Pancreas (tissue), 10 donors: Measurements from ENCODE around the gene ZSCAN31. TPM values are rescaled to one million over a fixed set of nuclear protein-coding genes. Genes with fewer than 3 reads are reported as not detected.

Source experiments
- ATAC-seq, 4 donors: fragments of 200-7000 bp; cut with Tn5 transposase; one replicate each; pipeline versions ENCODE4 v1.8.0 to v1.9.1; 2020; ENCODE audit warnings: mild to moderate bottlenecking in 4 of 4, moderate library complexity in 4 of 4
- DNase-seq, 6 donors: peaks; one replicate each; pipeline ENCODE4 v3.0.0-alpha.2; 2020
- FAIRE-seq: peaks from 2 replicates; lab custom pipeline; 2012; peaks lifted over from hg19 to GRCh38; lab: Jason Lieb, UNC
- H3K27ac ChIP-seq, 4 donors: fragments of 200-600 bp; sonication (generic); 1 replicate in 3 of 4; 2 replicates in 1 of 4; pipeline versions ENCODE4 v1.5.0 to v1.8.0; 2020
- H3K27me3 ChIP-seq, 4 donors: fragments of 200-600 bp; one replicate each; pipeline ENCODE4 v1.8.0; 2021
- H3K36me3 ChIP-seq, 3 donors: fragments of 200-600 bp; sonication (generic) in 1 of 3; one replicate each; pipeline versions ENCODE4 v1.5.0 to v1.8.0; 2020 to 2021
- H3K4me1 ChIP-seq, 3 donors: fragments of 200-600 bp; one replicate each; pipeline ENCODE4 v1.8.0; 2021
- H3K4me3 ChIP-seq, 4 donors: fragments of 200-600 bp; sonication (generic) in 2 of 4; one replicate each; pipeline versions ENCODE4 v1.5.0 to v1.8.0; 2020 to 2021
- H3K9me3 ChIP-seq, 4 donors: fragments of 200-600 bp; one replicate each; pipeline ENCODE4 v1.8.0; 2021
- CTCF ChIP-seq, 4 donors: fragments of 200-600 bp; sonication (generic) in 3 of 4; IDR thresholded peaks; one replicate each; pipeline versions ENCODE4 v1.5.0 to v1.8.0; 2021; ENCODE audit warnings: antibody characterized with exemption in 4 of 4
- WGBS, 2 donors: extraction: QIAGEN DNeasy Blood & Tissue Kit; methylation state at CpG; one replicate each; pipeline ENCODE4 v1.1.7; 2013; 5-methylcytosine and 5-hydroxymethylcytosine counted together
- intact Hi-C, 3 donors: fragments of 100-400 bp; cut with DNase I; formaldehyde crosslinking; loops; one replicate each; pipeline versions ENCODE4 v1.11.1 to v1.14.2; 2022
- polyA plus RNA-seq, 2 donors: library from polyadenylated mRNA; stranded (reverse); fragments of 200-250 nt; gene quantifications; one replicate each; pipeline ENCODE4 v1.2.3, GENCODE V29; 2013
- total RNA-seq, 6 donors: library from RNA; stranded (reverse); fragmentation: NEBNext Ultra II Directional in 4 of 6; extraction: Animal tissue kit (Norgen Biotek cat#: 25700) in 4 of 6; gene quantifications; one replicate each; pipeline versions ENCODE4 v1.2.1 to v1.2.4, GENCODE V29; 2021 to 2023
- donor health status: healthy with polysubstance abuse.
- donor health status: DM: no; HTN: no; CAD: no; lungs with moderate emphysema.
- donor health status: DM: no; HTN: no; CAD: no.
- donor health status: control.
- donor health status: control.
- donor health status: Bipolar disorder and iron deficiency.
- donor health status: DM: yes; HTN: yes; CAD: no.
- donor health status: DM: no; HTN: no; CAD: no.
- donor health status: DM: no; HTN: no; CAD: no.
- donor health status: DM: yes; HTN: yes; CAD: no.

The ZSCAN31 gene
- total and polyA plus RNA-seq, 8 donors, result 4.4 to 13.2 (median 7.4) TPM

GRCh38 chr6:28295326-28295725 is 40.6 kb downstream of the ZSCAN31 start:
- TF ChIP-seq CTCF (IDR thresholded peaks at IDR 0.05), result no peak
- 88 to 94% methylated on average over 5 of the region's 5 CpGs for WGBS, 2 donors

GRCh38 chr6:28291573-28291972 is 44.4 kb downstream of the ZSCAN31 start:
- no peak for FAIRE-seq
- no peaks in the 10 kb centered on the region for H3K27me3 ChIP-seq
- intact Hi-C loops, result no loop called here

More at GRCh38 chr6:28295326-28295725, 40.6 kb downstream of the ZSCAN31 start:
- no peak for FAIRE-seq
- Histone ChIP-seq H3K4me1 (no peaks in the 10 kb centered on the region), H3K9me3 (no peaks in the 10 kb centered on the region), H3K4me3 (no peak overlapping the region), H3K27me3 (no peaks in the 10 kb centered on the region), H3K36me3 (no peaks in the 10 kb centered on the region), H3K27ac (no peak overlapping the region)
- no peak for DNase-seq
- intact Hi-C loops, result no loop called here
- no peak for ATAC-seq

GRCh38 chr6:28282926-28283325 is 53.0 kb downstream of the ZSCAN31 start:
- FAIRE-seq (no peak), DNase-seq (no peak), ATAC-seq (no peak)
- H3K4me3 ChIP-seq, result no peak overlapping the region
- H3K4me1 ChIP-seq, result peaks cover 0 to 2% (median 0%) of the 10 kb centered on the region in 3 donors
- TF ChIP-seq CTCF (IDR thresholded peaks at IDR 0.05), result no peak
- no peak overlapping the region for H3K27ac ChIP-seq
- 97 to 100% methylated on average over 2 of the region's 2 CpGs for WGBS, 2 donors
- intact Hi-C loops, result no loop called here
- peaks cover 0 to 3% (median 0%) of the 10 kb centered on the region in 3 donors for H3K36me3 ChIP-seq
- H3K9me3 ChIP-seq, result no peaks in the 10 kb centered on the region
- no peaks in the 10 kb centered on the region for H3K27me3 ChIP-seq

More at GRCh38 chr6:28291573-28291972, 44.4 kb downstream of the ZSCAN31 start:
- Histone ChIP-seq H3K27ac (no peak overlapping the region), H3K9me3 (no peaks in the 10 kb centered on the region), H3K4me3 (no peak overlapping the region), H3K4me1 (no peaks in the 10 kb centered on the region), H3K36me3 (peaks cover 0 to 3% (median 0%) of the 10 kb centered on the region in 3 donors)
- ATAC-seq (no peak), DNase-seq (no peak)
- TF ChIP-seq CTCF (IDR thresholded peaks at IDR 0.05), result no peak

- FAIRE-seq (no peak), ATAC-seq (peak; percentile 93 to 99 (median 98)), DNase-seq (peak; percentile 56 to 90 (median 63))
- Histone ChIP-seq H3K4me1 (peaks cover 0 to 2% (median 0%) of the 10 kb centered on the region in 3 donors), H3K9me3 (no peaks in the 10 kb centered on the region), H3K4me3 (peak within 1 kb of the TSS; percentile 24 to 70 (median 46)), H3K27me3 (no peaks in the 10 kb centered on the region), H3K27ac (no peak within 1 kb of the TSS), H3K36me3 (peaks cover 0 to 10% (median 0%) of the 10 kb centered on the region in 3 donors)
- no peak for TF ChIP-seq CTCF (IDR thresholded peaks at IDR 0.05)
- intact Hi-C loops, result no loop called here
- 1% methylated on average over 48 to 50 of the region's 50 CpGs for WGBS, 2 donors
Observed at GRCh38 chr6:28281288-28282064, 54.5 kb downstream of the ZSCAN31 start, which contains the start of gene PGBD1. Gene PGBD1 (plus strand): TSS chr6:28281572. CDS start chr6:28283814, 2,242 bp downstream.
